ENCODE data around the gene BICD2.

Gene BICD2

DNA sequence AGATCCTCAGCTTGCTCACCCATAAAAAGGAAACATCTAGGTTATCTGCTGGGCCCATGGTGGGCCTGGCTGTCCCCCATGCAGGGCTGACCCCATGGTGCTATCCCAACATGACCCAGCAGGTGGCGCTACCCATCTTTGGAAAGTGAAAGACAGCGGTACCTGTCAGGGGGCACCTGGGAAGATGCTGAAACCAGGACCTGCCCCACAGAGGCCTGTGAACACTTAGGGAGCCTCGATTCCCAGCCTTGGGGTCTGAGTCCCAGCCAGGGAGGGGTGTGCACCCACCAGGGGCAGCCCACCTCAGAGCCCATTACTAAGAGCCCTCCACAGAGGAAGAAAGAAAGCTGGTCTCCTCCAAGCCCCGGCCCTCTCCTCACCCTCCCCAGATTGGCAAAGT is 48.1 kb downstream of the BICD2 start:
- TF ChIP-seq, protein P1, sequence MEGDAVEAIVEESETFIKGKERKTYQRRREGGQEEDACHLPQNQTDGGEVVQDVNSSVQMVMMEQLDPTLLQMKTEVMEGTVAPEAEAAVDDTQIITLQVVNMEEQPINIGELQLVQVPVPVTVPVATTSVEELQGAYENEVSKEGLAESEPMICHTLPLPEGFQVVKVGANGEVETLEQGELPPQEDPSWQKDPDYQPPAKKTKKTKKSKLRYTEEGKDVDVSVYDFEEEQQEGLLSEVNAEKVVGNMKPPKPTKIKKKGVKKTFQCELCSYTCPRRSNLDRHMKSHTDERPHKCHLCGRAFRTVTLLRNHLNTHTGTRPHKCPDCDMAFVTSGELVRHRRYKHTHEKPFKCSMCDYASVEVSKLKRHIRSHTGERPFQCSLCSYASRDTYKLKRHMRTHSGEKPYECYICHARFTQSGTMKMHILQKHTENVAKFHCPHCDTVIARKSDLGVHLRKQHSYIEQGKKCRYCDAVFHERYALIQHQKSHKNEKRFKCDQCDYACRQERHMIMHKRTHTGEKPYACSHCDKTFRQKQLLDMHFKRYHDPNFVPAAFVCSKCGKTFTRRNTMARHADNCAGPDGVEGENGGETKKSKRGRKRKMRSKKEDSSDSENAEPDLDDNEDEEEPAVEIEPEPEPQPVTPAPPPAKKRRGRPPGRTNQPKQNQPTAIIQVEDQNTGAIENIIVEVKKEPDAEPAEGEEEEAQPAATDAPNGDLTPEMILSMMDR (IDR thresholded peaks at IDR 0.05; ENCODE audit: poor library complexity, severe bottlenecking), result peak; percentile 89
- peak; percentile 68 for ATAC-seq (ENCODE audit: low read depth)

DNA sequence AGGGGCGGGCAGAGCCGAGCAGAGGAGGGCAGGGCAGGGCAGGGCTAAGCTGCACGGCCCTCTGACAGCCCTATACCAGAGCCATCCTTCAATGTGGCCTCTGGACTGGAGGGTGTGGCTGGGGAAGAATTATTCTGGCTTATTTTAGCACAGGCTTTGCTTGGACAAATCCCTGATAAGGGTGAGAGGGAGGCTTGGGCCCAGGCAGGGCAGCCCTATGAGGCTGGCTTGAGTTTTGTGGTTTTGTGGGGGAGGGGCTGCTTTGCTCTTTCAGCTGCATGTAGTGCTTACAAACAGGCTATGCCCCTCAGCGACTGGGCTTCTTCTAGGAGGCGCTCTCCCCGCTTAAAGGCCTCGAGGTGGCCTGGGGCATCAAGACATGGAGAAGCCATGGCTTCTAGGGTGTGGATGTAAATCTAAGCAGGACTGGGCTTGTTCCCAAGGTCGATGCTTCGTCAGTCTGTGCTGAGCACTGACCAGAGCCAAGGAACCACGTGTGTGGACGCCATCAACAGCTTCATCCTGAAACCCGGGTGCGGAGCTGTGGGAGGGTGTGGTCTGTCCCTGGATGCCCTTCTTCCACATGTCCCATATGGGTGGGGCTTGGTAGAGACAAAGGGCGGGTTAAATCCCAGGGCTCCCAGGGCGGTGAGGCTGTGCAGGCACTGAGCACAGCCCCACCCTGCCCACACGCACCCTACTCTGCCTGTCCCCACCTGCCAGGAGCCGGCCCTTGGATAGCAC is 49.0 kb downstream of the BICD2 start:
- DNase-seq (ENCODE audit: low spot score) (peak; percentile 54), ATAC-seq (ENCODE audit: low read depth) (peak; percentile 31; the same call in 2 of the 3 replicates)
- no peak overlapping the region for H3K4me3 ChIP-seq (ENCODE audit: severe bottlenecking)
- peaks cover 8% of the 10 kb centered on the region for H3K4me1 ChIP-seq (ENCODE audit: insufficient read depth, poor library complexity, severe bottlenecking)
- no peaks in the 10 kb centered on the region for H3K9me3 ChIP-seq (ENCODE audit: severe bottlenecking)
- H3K36me3 ChIP-seq (ENCODE audit: low read depth), result peaks cover 88% of the 10 kb centered on the region
- H3K27ac ChIP-seq (ENCODE audit: poor library complexity, severe bottlenecking), result peak overlapping the region; percentile 37
- TF ChIP-seq, protein P1 (IDR thresholded peaks at IDR 0.05; ENCODE audit: poor library complexity, severe bottlenecking), result no peak
- no peaks in the 10 kb centered on the region for H3K27me3 ChIP-seq (ENCODE audit: insufficient read depth, poor library complexity, severe bottlenecking)

More for the DNA sequence above, 48.1 kb downstream of the BICD2 start:
- H3K27me3 ChIP-seq (ENCODE audit: insufficient read depth, poor library complexity, severe bottlenecking), result no peaks in the 10 kb centered on the region
- H3K4me1 ChIP-seq (ENCODE audit: insufficient read depth, poor library complexity, severe bottlenecking), result peaks cover 8% of the 10 kb centered on the region
- H3K36me3 ChIP-seq (ENCODE audit: low read depth), result peaks cover 88% of the 10 kb centered on the region
- H3K9me3 ChIP-seq (ENCODE audit: severe bottlenecking), result no peaks in the 10 kb centered on the region
- peak; percentile 63 for DNase-seq (ENCODE audit: low spot score)
- peak overlapping the region; percentile 37 for H3K27ac ChIP-seq (ENCODE audit: poor library complexity, severe bottlenecking)
- H3K4me3 ChIP-seq (ENCODE audit: severe bottlenecking), result no peak overlapping the region

DNA sequence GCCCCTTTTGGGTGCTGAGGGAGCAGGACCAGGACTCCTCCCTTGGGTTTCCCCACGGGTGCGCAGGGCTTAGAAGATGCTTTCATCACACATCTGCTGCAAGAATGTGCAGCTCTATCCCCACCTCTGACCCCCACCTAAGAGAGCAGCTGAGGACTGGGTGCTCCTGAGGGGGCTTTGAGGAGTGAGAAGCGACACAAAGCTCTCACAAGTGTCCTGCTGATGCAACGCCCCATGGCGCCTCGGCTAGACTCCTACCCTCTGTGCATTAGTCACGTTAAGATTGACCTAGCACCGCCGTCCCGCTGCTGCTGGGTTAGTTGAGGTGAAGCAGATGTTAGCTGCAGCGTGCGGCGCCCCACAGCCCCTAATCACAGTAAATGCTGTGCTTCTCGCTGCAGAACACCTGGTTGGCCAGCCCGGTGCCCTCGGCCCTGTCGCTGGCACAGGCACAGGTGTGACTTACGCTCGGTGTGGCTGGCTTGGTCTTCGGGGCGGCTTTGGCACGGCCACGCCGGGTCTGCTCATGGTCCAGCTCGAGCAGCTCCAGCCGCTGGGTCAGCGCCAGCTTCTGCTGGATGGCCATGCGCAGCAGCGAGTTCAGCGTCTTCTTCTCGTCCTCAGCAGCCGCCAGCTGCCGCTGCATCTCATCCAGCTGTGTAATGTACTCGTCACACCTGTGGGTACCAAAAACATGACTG is 49.7 kb downstream of the BICD2 start:
- DNase-seq (ENCODE audit: low spot score) (peak; percentile 56), ATAC-seq (ENCODE audit: low read depth) (no peak)
- H3K27me3 ChIP-seq (ENCODE audit: insufficient read depth, poor library complexity, severe bottlenecking), result no peaks in the 10 kb centered on the region
- no peak overlapping the region for H3K4me3 ChIP-seq (ENCODE audit: severe bottlenecking)
- TF ChIP-seq, protein P1 (IDR thresholded peaks at IDR 0.05; ENCODE audit: poor library complexity, severe bottlenecking), result no peak
- H3K4me1 ChIP-seq (ENCODE audit: insufficient read depth, poor library complexity, severe bottlenecking), result peaks cover 8% of the 10 kb centered on the region
- H3K9me3 ChIP-seq (ENCODE audit: severe bottlenecking), result no peaks in the 10 kb centered on the region
- H3K36me3 ChIP-seq (ENCODE audit: low read depth), result peaks cover 83% of the 10 kb centered on the region
- H3K27ac ChIP-seq (ENCODE audit: poor library complexity, severe bottlenecking), result peak overlapping the region; percentile 37

DNA sequence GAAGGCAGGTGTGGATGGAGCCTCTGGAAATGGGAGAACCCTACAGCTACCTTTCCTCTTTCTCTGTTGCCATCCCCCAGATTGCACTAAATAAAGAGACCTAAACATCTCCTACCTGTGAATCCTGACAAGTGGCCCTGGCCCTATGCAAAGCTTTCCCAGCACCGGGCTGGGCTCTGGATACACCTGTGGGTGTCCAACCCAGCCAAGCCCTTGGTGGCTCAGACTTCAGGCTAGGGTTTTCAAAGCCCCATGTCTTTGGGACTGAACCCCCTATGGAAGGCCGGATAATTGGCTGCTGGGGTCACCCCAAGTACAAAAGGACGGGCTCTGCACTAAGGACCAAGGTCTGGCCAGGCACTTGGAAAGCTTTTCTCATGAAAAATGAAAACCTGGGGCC is 50.6 kb downstream of the BICD2 start:
- no peak overlapping the region for H3K27ac ChIP-seq (ENCODE audit: poor library complexity, severe bottlenecking)
- no peak for ATAC-seq (ENCODE audit: low read depth)
- no peaks in the 10 kb centered on the region for H3K27me3 ChIP-seq (ENCODE audit: insufficient read depth, poor library complexity, severe bottlenecking)
- H3K4me1 ChIP-seq (ENCODE audit: insufficient read depth, poor library complexity, severe bottlenecking), result peaks cover 8% of the 10 kb centered on the region
- no peaks in the 10 kb centered on the region for H3K9me3 ChIP-seq (ENCODE audit: severe bottlenecking)
- no peak for DNase-seq (ENCODE audit: low spot score)
- H3K36me3 ChIP-seq (ENCODE audit: low read depth), result peaks cover 74% of the 10 kb centered on the region
- TF ChIP-seq, protein P1 (IDR thresholded peaks at IDR 0.05; ENCODE audit: poor library complexity, severe bottlenecking), result no peak
- H3K4me3 ChIP-seq (ENCODE audit: severe bottlenecking), result no peak overlapping the region

Measured in RWPE2 (cell line).